SK-N-SH treated with all-trans-retinoic acid at 6 μM for 48 hours (cell line): ENCODE results near the gene KDELR3.

Experiments used
- ARNTL ChIP-seq: fragments of 450-650 bp; formaldehyde crosslinking; IDR thresholded peaks from 2 replicates; pipeline ENCODE4 v1.5.0; 2020; ENCODE audit warnings: low read depth, mild to moderate bottlenecking, moderate library complexity, borderline replicate concordance
- RARB ChIP-seq: fragments of 250-450 bp; sonication (Bioruptor Pico); IDR thresholded peaks from 2 replicates; pipeline ENCODE4 v1.8.0; 2021; ENCODE audit warnings: mild to moderate bottlenecking, moderate library complexity
- TOX ChIP-seq: fragments of 250-450 bp; sonication (Bioruptor Pico); IDR thresholded peaks from 2 replicates; pipeline ENCODE4 v1.8.0; 2021; ENCODE audit warnings: mild to moderate bottlenecking, moderate library complexity, borderline replicate concordance
- ZFP3 ChIP-seq: fragments of 250-450 bp; sonication (Bioruptor Pico); IDR thresholded peaks from 2 replicates; pipeline ENCODE4 v1.5.0; 2020; ENCODE audit warnings: mild to moderate bottlenecking, moderate library complexity
- TF ChIP-seq, protein P1 (sequence below): fragments of 250-450 bp; sonication (Bioruptor Pico); IDR thresholded peaks from 2 replicates; pipeline ENCODE4 v1.8.0; 2020; ENCODE audit warnings: mild to moderate bottlenecking, moderate library complexity, borderline replicate concordance

GRCh38 chr22:38432264-38432663 lies 35.6 kb upstream of the KDELR3 start:
- TF ChIP-seq, protein P1, sequence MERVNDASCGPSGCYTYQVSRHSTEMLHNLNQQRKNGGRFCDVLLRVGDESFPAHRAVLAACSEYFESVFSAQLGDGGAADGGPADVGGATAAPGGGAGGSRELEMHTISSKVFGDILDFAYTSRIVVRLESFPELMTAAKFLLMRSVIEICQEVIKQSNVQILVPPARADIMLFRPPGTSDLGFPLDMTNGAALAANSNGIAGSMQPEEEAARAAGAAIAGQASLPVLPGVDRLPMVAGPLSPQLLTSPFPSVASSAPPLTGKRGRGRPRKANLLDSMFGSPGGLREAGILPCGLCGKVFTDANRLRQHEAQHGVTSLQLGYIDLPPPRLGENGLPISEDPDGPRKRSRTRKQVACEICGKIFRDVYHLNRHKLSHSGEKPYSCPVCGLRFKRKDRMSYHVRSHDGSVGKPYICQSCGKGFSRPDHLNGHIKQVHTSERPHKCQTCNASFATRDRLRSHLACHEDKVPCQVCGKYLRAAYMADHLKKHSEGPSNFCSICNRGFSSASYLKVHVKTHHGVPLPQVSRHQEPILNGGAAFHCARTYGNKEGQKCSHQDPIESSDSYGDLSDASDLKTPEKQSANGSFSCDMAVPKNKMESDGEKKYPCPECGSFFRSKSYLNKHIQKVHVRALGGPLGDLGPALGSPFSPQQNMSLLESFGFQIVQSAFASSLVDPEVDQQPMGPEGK (CRISPR knock-in tag) = no peak
- TF ChIP-seq TOX (no peak), RARB (CRISPR knock-in tag) (no peak), ZFP3 (no peak), ARNTL (CRISPR knock-in tag) (no peak)
